ENCODE measurements around the gene DNM2.

GRCh38 chr19:10776900-10777650 lies 59.2 kb downstream of the DNM2 start:
- TF ChIP-seq EZH2 (IDR thresholded peaks at IDR 0.05) (no peak), POLR2AphosphoS5 (IDR thresholded peaks at IDR 0.05; ENCODE audit: borderline replicate concordance, low read depth, low read length) (no peak), FOXP2 (optimal IDR thresholded peaks at IDR 0.05; ENCODE audit: control extremely low read depth, extremely low read length, insufficient read depth) (no peak)
